Natural killer cell (primary cell): ENCODE measurements around the gene ST3GAL4. TPM values are rescaled to one million over a fixed set of nuclear protein-coding genes. Genes with fewer than 3 reads are reported as not detected.

Experiments
- ATAC-seq, 3 donors: fragments of 150-1000 bp in 2 of 3; fragments of 200-7000 bp in 1 of 3; cut with Tn5 transposase; 1 replicate in 1 of 3; 2 replicates in 2 of 3; pipeline ENCODE4 v1.10.0; 2021; ENCODE audit warnings: mild to moderate bottlenecking in 2 of 3, moderate library complexity in 2 of 3
- DNase-seq, 2 donors: peaks; one replicate each; pipeline versions ENCODE4 v3.0.0 to v3.0.0-alpha.2; 2013 to 2021; ENCODE audit warnings: mixed read lengths in 1 of 2
- H3K27ac ChIP-seq: one replicate; pipeline ENCODE4 v1.5.1; 2013; ENCODE audit warnings: mild to moderate bottlenecking, low read length
- H3K27me3 ChIP-seq: one replicate; pipeline ENCODE4 v1.6.1; 2013; ENCODE audit warnings: low read length; ENCODE audit not compliant: control insufficient read depth, insufficient read depth
- H3K36me3 ChIP-seq: one replicate; pipeline ENCODE4 v1.6.1; 2013; ENCODE audit warnings: low read length; ENCODE audit not compliant: control insufficient read depth, insufficient read depth
- H3K4me1 ChIP-seq: one replicate; pipeline ENCODE4 v1.6.1; 2013; ENCODE audit warnings: low read length; ENCODE audit not compliant: control insufficient read depth, insufficient read depth
- H3K4me3 ChIP-seq: one replicate; pipeline ENCODE4 v1.5.1; 2013; ENCODE audit warnings: low read length
- H3K9me3 ChIP-seq: one replicate; pipeline ENCODE4 v1.6.1; 2013; ENCODE audit warnings: low read length; ENCODE audit not compliant: control insufficient read depth, insufficient read depth
- H3K27ac Mint-ChIP-seq, 2 donors: one replicate each; pipeline ENCODE4 v1.8.0; 2022; ENCODE audit warnings: mild to moderate bottlenecking in 2 of 2, mixed read lengths in 2 of 2, moderate library complexity in 1 of 2
- H3K27me3 Mint-ChIP-seq, 2 donors: one replicate each; pipeline ENCODE4 v1.8.0; 2022; ENCODE audit warnings: low read depth in 2 of 2, mixed read lengths in 2 of 2
- H3K36me3 Mint-ChIP-seq: one replicate; pipeline ENCODE4 v1.8.0; 2022; ENCODE audit warnings: mixed read lengths
- H3K4me1 Mint-ChIP-seq, 2 donors: one replicate each; pipeline ENCODE4 v1.8.0; 2022; ENCODE audit warnings: mixed read lengths in 2 of 2
- H3K4me3 Mint-ChIP-seq: one replicate; pipeline ENCODE4 v1.8.0; 2022; ENCODE audit warnings: mild to moderate bottlenecking, moderate library complexity, mixed read lengths
- H3K9me3 Mint-ChIP-seq, 2 donors: one replicate each; pipeline ENCODE4 v1.8.0; 2022; ENCODE audit warnings: mixed read lengths in 2 of 2
- CTCF ChIP-seq: fragments of 200-600 bp; IDR thresholded peaks from one replicate; pipeline ENCODE4 v1.8.0; 2022; ENCODE audit warnings: antibody characterized with exemption
- WGBS: methylation state at CpG from one replicate; pipeline ENCODE4 v1.1.7; 2013; ENCODE audit warnings: missing lambda C conversion rate; ENCODE audit not compliant: insufficient coverage; 5-methylcytosine and 5-hydroxymethylcytosine counted together
- intact Hi-C: fragments of 100-400 bp; cut with micrococcal nuclease; formaldehyde crosslinking; loops from one replicate; pipeline ENCODE4 v1.14.2; 2022
- total RNA-seq, 4 donors: library from RNA; stranded (reverse); fragments of 120-200 nt in 1 of 4; gene quantifications; one replicate each; pipeline versions ENCODE4 v1.2.3 to v1.2.4, GENCODE V29; 2013 to 2022

Gene ST3GAL4
- total RNA-seq, 3 donors from 2014 or later (not counting 1 experiment from before 2014, with no cell fraction given) = 43.3 to 57.6 (median 47.3) TPM

GRCh38 chr11:126357969-126358762 lies 2.7 kb downstream of the ST3GAL4 start:
- Histone ChIP-seq H3K4me1 (peaks cover 44% of the 10 kb centered on the region), H3K27me3 (no peaks in the 10 kb centered on the region), H3K9me3 (no peaks in the 10 kb centered on the region), H3K36me3 (no peaks in the 10 kb centered on the region), H3K27ac (no peak overlapping the region), H3K4me3 (no peak overlapping the region)
- intact Hi-C loops = loop anchor here (2.0 kb wide), 1 partner anchor 47 kb away; no protein-coding TSS in a partner anchor
- ATAC-seq (no peak), DNase-seq (no peak)
- TF ChIP-seq CTCF = no peak
- Mint-ChIP-seq H3K4me3 (peak overlapping the region; percentile 13), H3K4me1 (peaks cover 30 to 64% of the 10 kb centered on the region in 2 donors), H3K36me3 (no peaks in the 10 kb centered on the region), H3K27me3 (no peaks in the 10 kb centered on the region), H3K27ac (peak overlapping the region; percentile 67 to 80), H3K9me3 (no peaks in the 10 kb centered on the region)
- 77% methylated on average over 13 of the region's 18 CpGs for WGBS

DNA sequence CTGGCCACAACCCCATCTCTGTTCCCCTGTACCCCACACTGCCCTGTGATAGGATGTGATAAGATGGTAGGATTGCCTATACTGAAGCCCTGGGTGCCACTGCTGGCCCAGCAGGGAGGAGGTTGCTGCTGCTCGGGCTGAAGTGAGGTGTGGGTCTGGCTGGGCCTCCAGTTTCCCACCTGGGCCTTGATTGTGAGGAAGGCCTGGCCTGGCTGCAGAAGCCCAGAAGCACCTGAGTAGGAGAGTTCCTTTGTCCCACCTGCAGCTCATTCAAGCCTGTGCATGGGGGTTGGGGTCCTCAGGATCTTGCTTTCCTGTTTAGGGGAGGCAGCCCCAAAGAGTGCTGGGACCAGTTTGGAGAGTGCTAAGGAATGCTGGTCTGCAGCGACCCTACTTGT lies 3.3 kb downstream of the ST3GAL4 start:
- no peak overlapping the region for H3K4me3 Mint-ChIP-seq
- no peak for TF ChIP-seq CTCF
- 76% methylated on average over 2 of the region's 2 CpGs for WGBS
- H3K27ac Mint-ChIP-seq = peak overlapping the region; percentile 67 to 80
- H3K27me3 ChIP-seq = no peaks in the 10 kb centered on the region
- no peak overlapping the region for H3K27ac ChIP-seq
- no peaks in the 10 kb centered on the region for H3K9me3 Mint-ChIP-seq
- no peaks in the 10 kb centered on the region for H3K27me3 Mint-ChIP-seq
- H3K36me3 Mint-ChIP-seq = no peaks in the 10 kb centered on the region
- ATAC-seq = no peak
- DNase-seq = no peak
- no peak overlapping the region for H3K4me3 ChIP-seq
- peaks cover 38% of the 10 kb centered on the region for H3K4me1 ChIP-seq
- intact Hi-C loops = no loop called here
- peaks cover 27 to 61% of the 10 kb centered on the region in 2 donors for H3K4me1 Mint-ChIP-seq
- no peaks in the 10 kb centered on the region for H3K36me3 ChIP-seq
- no peaks in the 10 kb centered on the region for H3K9me3 ChIP-seq

DNA sequence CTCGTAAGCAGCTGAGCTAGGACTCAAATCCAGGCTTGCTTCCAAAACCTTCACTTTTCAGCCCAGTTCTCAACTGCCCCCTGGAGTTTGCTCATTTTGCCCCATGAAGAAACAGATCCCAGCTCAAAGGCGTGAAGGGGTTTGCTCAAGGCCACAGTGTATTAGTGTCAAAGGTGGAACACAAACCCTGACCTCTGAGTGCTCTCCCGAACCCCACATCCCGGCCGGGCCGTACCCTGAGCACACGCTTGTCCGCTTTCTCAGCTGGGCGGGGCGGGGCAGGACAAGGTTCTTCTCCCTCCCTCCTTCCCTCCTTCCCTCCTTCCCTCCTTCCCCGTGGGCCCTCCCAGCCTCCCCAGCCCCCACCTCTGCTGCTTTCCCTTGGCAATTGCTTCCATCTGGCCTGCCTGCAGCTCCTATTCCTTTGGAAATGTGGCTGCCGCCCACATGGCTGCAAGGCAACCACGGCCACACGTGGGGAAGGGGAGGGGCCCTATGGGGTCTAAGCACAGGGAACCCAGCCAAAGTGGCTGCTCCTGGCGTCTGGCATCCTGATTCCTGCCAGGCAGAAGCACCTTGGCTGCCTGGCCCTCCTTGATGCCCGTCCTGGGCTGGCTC lies 4.1 kb downstream of the ST3GAL4 start:
- Mint-ChIP-seq H3K9me3 (no peaks in the 10 kb centered on the region), H3K27me3 (no peaks in the 10 kb centered on the region), H3K36me3 (no peaks in the 10 kb centered on the region), H3K27ac (peak overlapping the region in 1 of 2 donors; percentile 67), H3K4me3 (no peak overlapping the region), H3K4me1 (peaks cover 21 to 55% of the 10 kb centered on the region in 2 donors)
- WGBS = 89% methylated on average over 16 of the region's 16 CpGs
- TF ChIP-seq CTCF = no peak
- no peak for DNase-seq
- no peak overlapping the region for H3K4me3 ChIP-seq
- H3K4me1 ChIP-seq = peaks cover 31% of the 10 kb centered on the region
- no peaks in the 10 kb centered on the region for H3K36me3 ChIP-seq
- no peak overlapping the region for H3K27ac ChIP-seq
- intact Hi-C loops = no loop called here
- H3K9me3 ChIP-seq = no peaks in the 10 kb centered on the region
- no peak for ATAC-seq
- no peaks in the 10 kb centered on the region for H3K27me3 ChIP-seq
